Spleen (tissue), 7 donors: ENCODE measurements around the gene RPA4.

ENCODE experiments used
- POLR2A ChIP-seq, 3 donors: fragments of 450-650 bp; IDR thresholded peaks; one replicate each; pipeline ENCODE4 v1.5.1; 2017; ENCODE audit warnings: antibody characterized with exemption in 3 of 3, mild to moderate bottlenecking in 1 of 3
- POLR2AphosphoS5 ChIP-seq, 3 donors: sonication (generic); formaldehyde crosslinking; IDR thresholded peaks; one replicate each; pipeline ENCODE4 v1.5.1; 2017; ENCODE audit warnings: antibody characterized with exemption in 3 of 3
- TF ChIP-seq, protein P1 (sequence below), 11 experiments: fragments of 200-600 bp in 7 of 11; fragments of 450-650 bp in 4 of 11; sonication (generic) in 4 of 11; IDR thresholded peaks in 8 of 11; conservative IDR thresholded peaks in 3 of 11; 1 replicate in 7 of 11; 2 replicates in 4 of 11; pipeline versions ENCODE4 v1.4.0 to v1.8.0; 2016 to 2021; ENCODE audit warnings: antibody characterized with exemption in 11 of 11, inconsistent platforms in 4 of 11, mild to moderate bottlenecking in 1 of 11
- donor health status: DM: no; HTN: no; CAD: no; lungs with moderate emphysema.
- donor health status: DM: no; HTN: no; CAD: no.
- donor health status: DM: no; HTN: no; CAD: no.

DNA sequence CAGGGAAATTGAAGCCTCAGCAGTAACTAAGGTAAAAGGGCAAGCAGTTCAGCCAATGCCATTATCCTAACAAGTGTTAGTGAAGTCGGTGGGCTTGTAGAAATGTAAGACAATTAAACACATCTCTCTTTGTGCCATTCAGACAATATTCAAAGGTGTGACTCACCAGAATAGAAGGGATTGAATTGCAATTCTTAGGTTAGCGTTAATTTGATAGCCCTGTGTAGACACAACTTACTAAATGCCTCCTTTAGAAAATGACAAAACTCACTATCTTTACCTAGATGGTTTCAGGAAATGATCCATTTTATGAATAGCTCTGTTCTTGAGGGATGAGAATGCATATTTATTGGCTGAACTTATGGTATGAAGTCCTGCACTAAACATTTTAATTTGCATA is 35.2 kb downstream of the RPA4 start:
- TF ChIP-seq, protein P1, sequence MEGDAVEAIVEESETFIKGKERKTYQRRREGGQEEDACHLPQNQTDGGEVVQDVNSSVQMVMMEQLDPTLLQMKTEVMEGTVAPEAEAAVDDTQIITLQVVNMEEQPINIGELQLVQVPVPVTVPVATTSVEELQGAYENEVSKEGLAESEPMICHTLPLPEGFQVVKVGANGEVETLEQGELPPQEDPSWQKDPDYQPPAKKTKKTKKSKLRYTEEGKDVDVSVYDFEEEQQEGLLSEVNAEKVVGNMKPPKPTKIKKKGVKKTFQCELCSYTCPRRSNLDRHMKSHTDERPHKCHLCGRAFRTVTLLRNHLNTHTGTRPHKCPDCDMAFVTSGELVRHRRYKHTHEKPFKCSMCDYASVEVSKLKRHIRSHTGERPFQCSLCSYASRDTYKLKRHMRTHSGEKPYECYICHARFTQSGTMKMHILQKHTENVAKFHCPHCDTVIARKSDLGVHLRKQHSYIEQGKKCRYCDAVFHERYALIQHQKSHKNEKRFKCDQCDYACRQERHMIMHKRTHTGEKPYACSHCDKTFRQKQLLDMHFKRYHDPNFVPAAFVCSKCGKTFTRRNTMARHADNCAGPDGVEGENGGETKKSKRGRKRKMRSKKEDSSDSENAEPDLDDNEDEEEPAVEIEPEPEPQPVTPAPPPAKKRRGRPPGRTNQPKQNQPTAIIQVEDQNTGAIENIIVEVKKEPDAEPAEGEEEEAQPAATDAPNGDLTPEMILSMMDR (IDR thresholded peaks at IDR 0.05 in 8 of 11, conservative IDR thresholded peaks at IDR 0.05 in 3 of 11) = no peak
- TF ChIP-seq POLR2A (IDR thresholded peaks at IDR 0.05) (no peak), POLR2AphosphoS5 (IDR thresholded peaks at IDR 0.05) (no peak)
